Measurements from ENCODE around the gene AIDA.

Gene AIDA

DNA sequence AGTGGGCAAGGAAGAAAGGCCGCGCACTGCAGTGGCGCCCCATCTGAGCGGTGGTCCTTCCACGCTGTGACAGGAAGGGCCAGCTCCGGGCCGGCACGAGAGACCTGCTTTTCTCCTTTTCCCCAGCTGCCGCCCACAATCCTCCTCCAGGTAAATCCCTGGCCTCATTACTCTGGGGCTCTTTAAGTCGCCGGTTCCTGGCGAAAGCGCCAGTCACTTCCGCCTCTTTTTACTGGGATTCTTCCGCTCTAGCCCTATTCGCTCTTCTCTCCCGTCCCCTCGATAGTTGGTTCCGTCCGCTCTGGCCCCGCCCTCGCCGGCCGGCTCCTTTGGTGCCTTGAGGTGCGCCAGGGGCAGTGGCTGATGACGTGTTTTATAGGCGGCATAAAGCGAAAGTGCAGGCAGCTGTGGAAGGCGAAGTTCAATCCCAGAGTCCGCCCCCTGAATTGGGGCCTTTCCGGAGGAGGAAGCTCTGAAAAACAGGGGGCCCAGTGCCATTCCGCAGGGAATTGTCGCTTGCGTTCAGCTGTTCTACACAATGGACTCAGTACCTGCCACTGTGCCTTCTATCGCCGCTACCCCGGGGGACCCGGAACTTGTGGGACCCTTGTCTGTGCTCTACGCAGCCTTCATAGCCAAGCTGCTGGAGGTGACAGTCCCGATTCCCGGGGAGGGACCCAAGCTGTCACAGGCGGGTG lies 68.2 kb downstream of the AIDA start:
- peak; percentile 98 for DNase-seq (ENCODE audit: low read depth)

DNA sequence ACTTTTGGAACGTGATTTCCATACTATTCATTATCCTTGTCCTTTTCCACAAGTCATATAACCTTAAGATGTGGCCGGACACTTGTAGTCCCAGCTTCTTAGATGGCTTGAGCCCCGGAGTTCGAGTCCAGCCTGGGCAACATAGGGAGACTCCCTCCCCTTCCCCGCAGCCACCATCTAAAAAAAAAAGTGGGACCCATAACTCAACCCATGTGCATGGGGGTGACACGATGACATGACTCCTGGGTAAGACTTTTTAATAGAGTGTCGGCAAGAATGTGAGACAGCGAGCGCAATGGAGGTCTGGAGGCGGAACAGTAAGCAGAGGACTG lies 68.7 kb downstream of the AIDA start:
- no peak for DNase-seq (ENCODE audit: low read depth)

DNA sequence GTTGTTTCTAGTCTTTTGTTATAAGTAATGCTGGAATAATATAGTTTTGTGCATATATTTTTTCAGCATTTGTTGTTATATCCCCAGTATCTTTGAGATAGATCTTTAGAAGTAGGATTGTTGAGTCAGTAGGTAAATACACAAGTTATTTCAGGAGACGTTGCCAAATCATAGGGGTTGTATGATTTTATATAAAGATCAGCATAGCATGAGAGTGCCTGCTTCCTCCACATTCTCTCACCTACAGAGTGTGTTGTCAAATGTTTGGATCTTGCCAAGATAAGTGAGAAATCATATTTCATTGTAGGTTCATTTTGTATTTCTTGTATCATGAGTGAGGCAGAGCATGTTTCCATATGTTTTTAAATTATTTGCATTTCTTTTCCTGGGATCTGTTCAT lies 69.8 kb downstream of the AIDA start:
- no peak for DNase-seq (ENCODE audit: low read depth)

DNA sequence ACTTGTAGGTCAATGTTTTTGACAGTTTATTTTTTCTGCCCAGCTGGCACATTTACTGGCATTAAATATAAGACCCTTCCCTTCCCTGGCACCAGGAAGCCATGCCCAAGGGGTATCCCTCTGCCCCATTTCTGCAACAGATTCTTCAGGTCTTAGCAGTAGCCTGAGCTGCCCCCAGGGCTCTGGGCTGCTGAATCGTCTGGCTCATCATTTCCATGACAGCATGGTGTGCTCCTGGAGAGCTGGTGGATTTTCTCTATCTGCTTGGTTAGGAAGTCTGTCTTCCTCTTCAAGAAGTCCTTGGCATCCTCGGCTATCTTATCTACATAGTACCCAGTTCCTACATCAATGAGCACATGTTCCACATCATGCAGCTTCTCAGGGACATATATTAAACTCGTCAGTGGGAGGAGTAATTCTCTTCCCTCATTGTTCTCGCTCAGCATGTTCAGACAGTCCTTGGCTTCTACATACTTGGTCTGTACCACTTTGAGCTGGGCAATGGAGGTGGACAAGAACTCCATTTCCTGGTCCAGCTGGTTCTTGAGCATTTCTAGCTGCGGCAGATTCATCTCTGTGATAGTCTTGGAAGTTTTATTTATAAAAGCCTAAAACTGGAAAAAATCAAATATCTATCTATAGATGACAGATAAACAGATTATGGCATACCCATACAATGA lies 70.9 kb downstream of the AIDA start:
- no peak for DNase-seq (ENCODE audit: low read depth)

DNA sequence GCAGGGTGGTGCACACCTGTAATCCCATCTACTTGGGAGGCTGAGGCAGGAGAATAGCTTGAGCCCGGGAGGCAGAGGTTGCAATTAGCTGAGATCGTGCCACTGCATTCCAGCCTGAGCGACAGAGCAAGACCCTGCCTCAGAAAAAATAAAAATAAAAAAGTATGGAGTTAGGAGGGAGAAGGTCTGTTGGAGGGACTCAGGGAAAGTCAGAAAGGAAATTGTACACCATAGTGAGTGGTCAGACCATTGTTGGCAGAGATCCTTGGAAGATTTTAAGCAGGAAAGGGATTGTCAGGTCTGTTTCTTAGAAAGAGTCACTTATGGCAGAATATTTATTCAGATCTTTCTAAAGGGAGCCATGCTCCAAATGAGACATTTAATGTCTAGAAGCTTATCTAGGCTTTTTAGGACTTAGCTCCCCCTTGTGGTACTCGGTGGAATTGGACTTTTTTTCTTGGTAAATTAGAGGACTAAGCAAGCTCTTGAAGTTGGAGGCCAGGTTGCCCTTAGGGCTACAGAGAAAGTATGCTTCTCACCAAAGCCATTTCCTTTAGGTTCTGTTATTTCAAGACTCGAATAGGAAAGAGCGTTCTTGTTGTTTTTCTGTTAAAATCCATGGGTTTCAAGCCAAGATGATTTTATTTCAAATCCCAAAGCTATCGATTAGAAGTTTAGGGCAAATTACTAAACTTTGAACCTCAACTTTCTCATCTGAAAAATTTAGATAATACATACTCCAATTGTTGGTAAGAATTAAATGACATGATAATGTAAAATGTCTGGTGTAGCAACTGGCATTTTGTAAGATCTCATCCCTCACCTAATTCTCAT lies 77.9 kb downstream of the AIDA start:
- peak; percentile 86 for DNase-seq (ENCODE audit: low read depth)

DNA sequence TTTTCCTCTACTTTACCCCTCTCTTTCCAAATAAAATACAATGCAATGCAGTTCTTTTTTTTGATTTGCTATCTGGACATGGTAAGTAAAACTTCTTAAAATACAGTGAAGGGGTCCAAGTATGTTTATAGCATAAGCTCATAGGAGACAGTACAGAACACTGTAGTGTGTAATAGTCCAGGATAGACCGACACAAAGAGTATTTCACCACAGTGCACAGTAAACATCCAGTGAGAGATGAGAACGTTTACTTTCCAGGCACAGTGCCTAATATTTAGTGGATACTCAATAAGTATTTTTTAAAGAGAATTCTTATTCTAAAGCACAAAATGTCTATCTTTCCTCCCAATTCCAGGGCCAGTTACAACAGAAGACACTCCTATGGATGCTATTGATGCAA lies 79.5 kb downstream of the AIDA start:
- DNase-seq (ENCODE audit: low read depth): no peak

DNA sequence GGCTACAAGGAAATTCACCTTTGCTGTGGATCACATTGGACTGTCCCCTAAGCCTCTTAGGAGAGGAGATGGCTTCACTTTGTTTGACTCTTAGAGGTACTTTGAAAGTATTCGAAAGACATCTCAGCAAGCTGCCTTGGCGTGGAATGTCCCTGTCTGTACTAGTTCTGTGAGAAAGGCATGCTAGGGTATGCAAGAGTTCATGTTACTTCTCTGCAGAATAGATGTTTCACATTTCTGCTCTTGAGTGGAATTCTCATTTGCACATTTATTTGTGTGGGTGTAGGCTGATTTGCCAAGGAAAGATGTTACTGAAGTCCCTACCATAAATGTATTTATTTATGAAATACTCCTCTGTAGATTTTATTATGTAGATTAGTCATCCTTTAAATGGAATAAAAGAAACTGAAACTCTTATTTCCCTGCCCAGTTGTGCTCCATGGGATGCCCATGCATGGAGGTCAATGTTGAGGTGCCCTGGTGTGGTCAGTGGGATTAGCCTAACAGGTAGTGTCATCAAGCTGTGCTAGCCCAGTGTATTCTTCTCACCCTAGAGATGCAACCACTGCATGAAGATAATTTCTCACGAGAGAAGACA lies 80.6 kb downstream of the AIDA start:
- no peak for DNase-seq (ENCODE audit: low read depth)

DNA sequence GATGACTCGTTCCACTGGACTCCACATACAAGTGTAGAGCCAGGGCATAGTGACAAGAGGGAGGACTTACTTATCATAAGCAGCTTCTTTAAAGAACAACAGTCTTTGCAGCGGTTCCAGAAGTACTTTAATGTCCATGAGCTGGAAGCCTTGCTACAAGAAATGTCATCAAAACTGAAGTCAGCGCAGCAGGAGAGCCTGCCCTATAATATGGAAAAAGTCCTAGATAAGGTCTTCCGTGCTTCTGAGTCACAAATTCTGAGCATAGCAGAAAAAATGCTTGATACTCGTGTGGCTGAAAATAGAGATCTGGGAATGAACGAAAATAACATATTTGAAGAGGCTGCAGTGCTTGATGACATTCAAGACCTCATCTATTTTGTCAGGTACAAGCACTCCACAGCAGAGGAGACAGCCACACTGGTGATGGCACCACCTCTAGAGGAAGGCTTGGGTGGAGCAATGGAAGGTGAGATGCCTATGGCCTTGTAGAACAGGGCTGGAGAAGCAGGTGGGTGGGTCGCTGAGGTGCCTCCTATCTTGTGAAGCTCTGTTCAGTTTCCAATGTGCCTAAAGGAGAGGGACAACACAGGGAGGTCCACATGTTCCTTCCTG lies 82.3 kb downstream of the AIDA start:
- DNase-seq (ENCODE audit: low read depth): peak; percentile 32

DNA sequence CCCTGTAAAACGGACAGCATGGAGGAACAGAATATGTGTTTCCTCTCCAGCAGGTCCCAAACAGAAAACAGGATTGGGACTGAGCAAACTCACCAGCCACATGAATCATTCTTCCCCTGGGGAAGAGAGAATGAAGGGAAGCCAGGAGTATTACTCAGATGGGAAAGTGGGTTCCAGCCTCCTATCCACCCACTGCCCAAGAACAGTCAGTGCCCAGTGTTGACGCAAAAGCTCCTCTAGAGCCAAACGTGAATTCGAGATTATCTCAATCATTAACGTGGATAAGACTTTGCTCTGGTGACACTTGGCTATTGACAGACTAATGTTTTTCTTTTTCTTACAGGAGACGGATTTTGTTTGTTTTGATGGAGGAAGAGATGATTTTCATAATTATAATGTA lies 85.1 kb downstream of the AIDA start:
- peak; percentile 25 for DNase-seq (ENCODE audit: low read depth)

DNA sequence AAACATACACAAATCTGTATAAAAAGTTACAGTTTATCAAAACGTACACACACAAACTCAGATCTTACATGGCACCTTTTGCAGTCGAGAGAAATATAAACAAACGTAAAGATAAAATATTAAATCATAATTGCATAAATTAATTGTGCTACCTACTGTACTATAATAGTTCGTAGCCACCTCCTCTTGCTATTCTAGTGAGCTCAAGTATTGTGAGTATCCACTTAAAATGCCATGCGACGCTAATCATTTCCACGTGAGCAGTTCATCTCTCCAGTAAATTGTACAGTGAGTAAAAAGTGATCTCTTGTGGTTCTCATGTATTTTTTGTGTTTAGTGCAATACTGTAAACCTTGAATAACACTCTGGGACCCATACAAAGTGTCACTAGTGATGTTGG lies 88.1 kb downstream of the AIDA start:
- DNase-seq (ENCODE audit: low read depth): no peak

DNA sequence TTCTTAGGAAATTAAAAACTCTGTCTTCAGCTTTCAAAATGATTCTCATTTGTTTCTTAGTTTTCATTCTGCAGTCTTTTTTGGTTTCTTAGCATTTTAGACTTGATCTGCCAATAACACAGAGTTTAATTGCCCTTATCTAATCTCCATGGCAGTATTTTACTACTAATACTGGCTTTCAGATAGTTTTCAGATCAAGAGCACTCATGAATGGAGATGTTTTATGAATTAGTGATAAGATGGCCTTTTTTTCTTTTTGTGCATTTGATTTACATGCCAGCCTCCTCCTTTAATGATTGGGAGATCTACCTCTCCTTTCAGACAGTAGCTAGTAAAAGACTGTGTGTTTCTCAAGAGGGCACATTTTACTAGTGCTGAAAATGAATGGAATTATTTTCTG lies 88.8 kb downstream of the AIDA start:
- DNase-seq (ENCODE audit: low read depth): no peak

DNA sequence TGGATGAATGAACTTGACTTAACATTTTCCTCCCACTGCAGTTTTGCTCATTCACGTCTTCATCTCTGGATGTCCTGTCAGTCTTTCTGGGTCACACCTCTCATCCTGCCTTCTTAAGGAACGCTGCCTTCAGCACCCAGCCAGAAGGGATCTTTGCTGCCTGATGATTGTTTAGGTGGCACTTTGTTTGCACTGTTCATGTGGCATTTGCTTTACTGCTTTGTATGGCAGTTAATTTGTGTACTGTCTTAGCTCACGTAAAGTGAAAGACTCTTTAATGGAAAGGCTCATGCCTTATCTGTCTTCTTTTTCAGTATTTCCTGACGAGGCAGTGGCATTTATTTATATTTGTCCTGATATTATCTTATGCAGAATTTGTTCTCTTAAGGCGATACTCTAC lies 89.5 kb downstream of the AIDA start:
- no peak for DNase-seq (ENCODE audit: low read depth)

DNA sequence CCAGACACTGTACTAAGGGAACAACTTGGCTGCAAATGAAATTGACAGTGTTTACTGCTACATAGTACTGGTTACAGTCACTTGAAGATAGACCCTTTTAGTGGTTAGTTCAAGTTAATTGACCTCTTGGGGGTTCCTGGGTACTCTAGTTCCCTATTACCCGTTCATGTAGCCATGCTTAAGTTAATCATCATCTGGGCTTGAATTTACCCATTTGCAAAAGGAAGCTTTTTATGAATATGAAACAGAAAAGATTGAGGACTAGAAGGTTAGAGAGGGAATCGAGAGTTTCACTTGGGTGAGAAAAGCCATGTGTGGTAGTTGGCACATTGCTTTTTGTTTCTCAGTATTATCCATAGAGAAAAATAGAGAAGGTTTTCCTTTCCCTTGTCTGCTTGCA lies 91.7 kb downstream of the AIDA start:
- no peak for DNase-seq (ENCODE audit: low read depth)

DNA sequence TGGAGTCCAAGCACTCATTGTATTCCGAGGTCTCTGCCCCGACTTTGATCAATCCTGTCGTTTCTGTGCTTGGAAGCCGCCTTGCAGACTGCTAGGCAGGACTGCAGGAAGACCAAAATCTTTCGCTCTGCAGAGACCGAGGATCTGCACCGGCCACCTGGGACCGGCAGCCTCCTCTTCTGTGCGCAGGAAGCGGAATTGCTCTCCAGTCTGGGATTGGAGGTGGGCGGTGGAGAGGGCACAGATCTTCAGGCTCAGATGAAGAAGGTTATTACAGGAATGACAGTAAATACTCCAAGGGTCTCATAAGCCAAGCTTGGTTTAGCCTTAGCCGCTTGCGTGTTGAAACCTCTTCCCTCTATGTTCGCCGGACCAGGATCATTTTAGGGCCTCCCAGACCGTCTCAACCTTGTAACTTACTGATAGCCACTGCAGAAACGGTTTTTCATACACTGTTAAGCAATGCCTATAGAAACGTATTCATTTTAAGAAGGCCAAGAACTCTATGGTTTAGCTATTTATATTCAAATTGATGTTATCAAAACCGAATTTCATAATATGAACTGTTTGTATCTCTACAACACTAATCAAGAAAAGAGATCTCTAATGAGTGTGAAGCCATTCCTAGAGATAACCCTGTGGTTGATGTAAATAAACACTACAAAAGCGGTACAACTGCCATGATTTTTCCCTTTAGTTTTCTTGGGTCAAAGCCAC lies 93.3 kb downstream of the AIDA start:
- peak; percentile 24 for DNase-seq (ENCODE audit: low read depth)
